HAP-1 (cell line): ENCODE results near the gene TMEM238L.

Experiments
- DNase-seq, 2 experiments: peaks; one replicate each; pipeline ENCODE4 v3.0.0-alpha.2; 2016 to 2020; ENCODE audit warnings: low spot score in 2 of 2
- H3K27me3 ChIP-seq: fragments of 250-450 bp; sonication (Bioruptor Pico); 2 replicates; pipeline ENCODE4 v1.5.1; 2020; ENCODE audit warnings: low read depth, mild to moderate bottlenecking, moderate library complexity
- H3K36me3 ChIP-seq: fragments of 250-450 bp; sonication (Bioruptor Pico); replicated peaks from 2 replicates; pipeline ENCODE4 v1.5.1; 2020; ENCODE audit warnings: mild to moderate bottlenecking
- H3K4me1 ChIP-seq: fragments of 250-450 bp; sonication (Bioruptor Pico); 2 replicates; pipeline ENCODE4 v1.5.1; 2020; ENCODE audit warnings: mild to moderate bottlenecking
- H3K4me3 ChIP-seq: fragments of 250-450 bp; sonication (Bioruptor Pico); 2 replicates; pipeline ENCODE4 v1.5.1; 2020; ENCODE audit warnings: mild to moderate bottlenecking, moderate library complexity
- H3K9me3 ChIP-seq: fragments of 250-450 bp; sonication (Bioruptor Pico); 2 replicates; pipeline ENCODE4 v1.5.1; 2020; ENCODE audit warnings: mild to moderate bottlenecking, moderate library complexity
- in situ Hi-C: fragments of 300-500 bp; cut with MboI; formaldehyde crosslinking; loops from 3 replicates; pipeline ENCODE4 v1.14.3; 2020; ENCODE audit warnings: low sequenced_read_pairs, inconsistent platforms, mixed read lengths

The TMEM238L gene

DNA sequence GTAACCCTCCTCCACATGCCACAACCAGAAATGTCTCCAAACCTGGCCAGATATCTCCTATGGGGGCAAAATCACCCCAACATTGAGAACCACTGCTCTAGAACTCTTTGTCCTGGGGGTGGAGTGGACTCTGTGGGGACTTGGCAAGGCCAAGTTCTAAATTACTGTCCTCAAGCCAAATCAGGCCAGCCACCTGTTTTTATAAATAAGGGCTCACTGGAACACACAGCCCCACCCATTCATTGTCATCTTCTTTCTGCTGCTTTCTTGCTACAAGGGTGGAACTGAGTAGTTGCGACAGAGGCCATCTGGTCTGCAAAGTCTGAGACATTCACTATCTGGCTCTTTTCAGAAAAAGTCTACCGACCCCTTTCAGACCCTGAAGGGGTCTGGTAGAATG, 47.3 kb downstream of the TMEM238L start:
- H3K4me1 ChIP-seq: no peaks in the 10 kb centered on the region
- no peak overlapping the region for H3K4me3 ChIP-seq
- no peaks in the 10 kb centered on the region for H3K36me3 ChIP-seq
- H3K9me3 ChIP-seq: no peaks in the 10 kb centered on the region
- H3K27me3 ChIP-seq: peaks cover 2% of the 10 kb centered on the region; the same call in 1 of the 2 replicates
- in situ Hi-C loops: no loop called here
- no peak for DNase-seq

DNA sequence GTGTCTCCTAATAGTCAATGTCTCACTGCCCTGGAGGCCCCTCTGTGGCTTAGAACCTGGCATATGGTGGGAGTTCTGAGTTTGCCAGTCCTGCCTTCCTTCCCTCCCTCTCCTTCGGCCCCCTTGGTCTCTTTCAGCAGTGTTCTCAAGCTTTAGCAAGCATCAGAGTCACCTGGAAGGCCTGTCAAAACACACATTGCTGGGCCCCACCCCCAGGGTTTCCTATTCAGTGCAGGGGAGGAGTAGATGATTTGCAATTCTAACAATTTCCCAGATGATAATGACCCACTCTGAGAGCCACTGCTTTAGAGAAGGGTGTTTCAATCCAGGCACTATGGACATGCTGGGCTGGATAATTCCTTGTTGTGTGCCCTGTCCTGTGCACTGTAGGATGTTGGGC, 47.7 kb downstream of the TMEM238L start:
- Histone ChIP-seq H3K4me1 (no peaks in the 10 kb centered on the region), H3K4me3 (no peak overlapping the region), H3K36me3 (no peaks in the 10 kb centered on the region), H3K27me3 (peaks cover 2% of the 10 kb centered on the region; the same call in 1 of the 2 replicates), H3K9me3 (no peaks in the 10 kb centered on the region)
- DNase-seq: no peak
- in situ Hi-C loops: no loop called here

DNA sequence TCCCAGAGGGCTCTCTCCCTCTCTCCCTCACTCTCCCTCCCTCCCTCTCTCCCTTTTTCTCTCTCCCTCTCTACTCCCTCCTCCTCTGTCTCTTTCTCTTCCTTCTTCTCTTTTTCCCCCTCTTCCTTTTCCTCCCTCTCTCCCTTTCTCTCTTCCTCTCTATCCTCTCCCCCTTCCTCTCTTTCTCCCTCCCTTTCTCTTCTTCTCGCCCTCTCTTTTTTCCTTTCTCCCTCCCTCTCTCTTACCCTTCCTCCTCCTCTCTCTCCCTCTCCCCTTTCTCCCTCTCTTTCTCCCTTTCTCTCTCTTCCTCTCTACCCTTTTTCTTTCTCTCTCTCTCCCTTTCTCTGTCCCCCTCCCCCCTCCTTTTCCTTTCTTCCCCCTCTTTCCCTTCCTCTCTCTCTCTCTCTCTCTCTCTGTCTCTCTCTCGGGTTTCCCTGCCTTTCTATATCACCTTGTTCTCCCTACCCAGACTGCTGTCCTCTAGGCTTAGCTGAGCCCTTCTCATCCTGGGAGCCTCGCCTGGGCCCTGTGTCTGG, 48.2 kb downstream of the TMEM238L start:
- in situ Hi-C loops: no loop called here
- DNase-seq: no peak
- H3K4me3 ChIP-seq: no peak overlapping the region
- no peaks in the 10 kb centered on the region for H3K4me1 ChIP-seq
- H3K9me3 ChIP-seq: no peaks in the 10 kb centered on the region
- H3K36me3 ChIP-seq: no peaks in the 10 kb centered on the region
- peaks cover 2% of the 10 kb centered on the region; the same call in 1 of the 2 replicates for H3K27me3 ChIP-seq

DNA sequence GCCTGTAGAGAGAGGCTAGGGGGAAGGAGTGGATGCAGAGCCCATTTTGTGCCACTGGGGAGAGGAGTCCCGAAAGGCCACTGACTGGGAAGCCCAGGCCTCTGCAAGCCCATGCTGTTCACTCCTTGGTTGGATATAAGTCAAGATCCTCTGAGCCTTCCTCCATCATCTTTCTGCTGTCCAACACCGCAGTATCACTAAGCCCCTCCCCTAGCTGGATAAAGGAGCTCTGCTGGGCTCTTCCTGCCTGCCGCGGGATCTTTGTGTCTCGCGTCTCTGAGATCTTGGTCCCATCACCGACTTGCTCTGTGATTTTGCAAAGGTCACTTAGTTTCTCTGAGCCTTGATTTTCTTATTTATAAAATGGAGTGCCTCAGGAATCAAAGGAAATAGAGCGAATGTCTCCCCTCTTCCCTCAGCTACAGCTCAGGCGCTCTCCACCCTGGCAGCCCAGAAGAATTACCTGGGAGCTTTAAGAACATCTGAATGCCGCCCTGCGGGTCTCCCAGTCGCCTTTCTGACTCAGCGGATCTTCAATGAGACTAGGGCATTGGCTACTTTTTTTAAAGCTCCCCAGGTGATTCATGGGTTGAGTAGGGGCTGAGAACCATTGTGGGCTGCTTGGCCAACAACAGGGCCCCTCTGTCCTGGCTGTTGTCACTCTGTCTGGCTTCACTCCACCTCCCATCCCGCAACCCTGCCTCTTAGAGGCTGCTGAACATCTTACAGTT, 48.9 kb downstream of the TMEM238L start:
- no peak for DNase-seq
- Histone ChIP-seq H3K4me1 (no peaks in the 10 kb centered on the region), H3K9me3 (no peaks in the 10 kb centered on the region), H3K36me3 (no peaks in the 10 kb centered on the region), H3K4me3 (no peak overlapping the region), H3K27me3 (peaks cover 2% of the 10 kb centered on the region; the same call in 1 of the 2 replicates)
- in situ Hi-C loops: no loop called here

DNA sequence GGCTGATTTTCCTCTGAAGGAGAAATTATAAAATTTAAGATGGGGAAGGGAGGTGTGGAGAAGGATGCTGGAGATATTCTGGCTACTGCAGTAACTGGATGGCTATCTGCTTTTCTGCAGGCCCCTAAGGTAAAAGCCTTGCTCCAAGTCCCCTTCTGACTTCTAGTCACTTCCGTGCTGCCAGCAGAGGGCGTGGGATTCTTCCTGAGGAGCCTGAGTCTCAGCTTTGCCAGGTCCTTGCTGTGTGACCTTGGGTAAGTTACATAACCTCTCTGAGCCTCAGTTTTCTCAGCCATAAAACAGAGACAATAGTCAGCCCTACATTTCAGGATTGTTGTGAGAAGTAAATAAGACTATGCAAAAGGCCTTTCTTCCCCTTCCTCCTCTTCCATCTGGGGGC, 49.8 kb downstream of the TMEM238L start:
- no peaks in the 10 kb centered on the region for H3K36me3 ChIP-seq
- DNase-seq: peak in 1 of 2 experiments; percentile 66
- H3K4me1 ChIP-seq: no peaks in the 10 kb centered on the region
- in situ Hi-C loops: no loop called here
- peaks cover 2% of the 10 kb centered on the region; the same call in 1 of the 2 replicates for H3K27me3 ChIP-seq
- no peaks in the 10 kb centered on the region for H3K9me3 ChIP-seq
- H3K4me3 ChIP-seq: no peak overlapping the region

DNA sequence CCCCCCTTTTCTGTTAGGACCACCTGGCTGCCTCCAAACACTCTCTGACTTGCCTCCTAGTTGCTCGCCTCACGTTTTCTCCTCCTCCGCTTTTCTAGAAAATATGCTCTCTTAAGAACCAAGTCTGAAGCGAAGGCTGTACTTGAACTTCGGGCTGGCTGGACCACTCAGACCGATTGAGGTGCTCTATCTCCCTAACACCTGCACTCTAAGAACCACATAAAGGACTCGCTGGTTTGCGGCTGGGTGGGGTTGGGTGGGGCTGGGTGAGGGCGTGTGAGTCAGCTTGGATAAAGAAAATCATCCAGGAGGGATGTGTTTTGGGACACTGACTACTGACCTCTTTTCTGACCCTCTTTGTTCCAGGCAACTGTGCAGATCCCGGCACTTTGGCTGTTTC, 51.2 kb downstream of the TMEM238L start:
- in situ Hi-C loops: no loop called here
- Histone ChIP-seq H3K9me3 (no peaks in the 10 kb centered on the region), H3K4me1 (no peaks in the 10 kb centered on the region), H3K36me3 (no peaks in the 10 kb centered on the region), H3K27me3 (peaks cover 2% of the 10 kb centered on the region; the same call in 1 of the 2 replicates), H3K4me3 (no peak overlapping the region)
- no peak for DNase-seq

DNA sequence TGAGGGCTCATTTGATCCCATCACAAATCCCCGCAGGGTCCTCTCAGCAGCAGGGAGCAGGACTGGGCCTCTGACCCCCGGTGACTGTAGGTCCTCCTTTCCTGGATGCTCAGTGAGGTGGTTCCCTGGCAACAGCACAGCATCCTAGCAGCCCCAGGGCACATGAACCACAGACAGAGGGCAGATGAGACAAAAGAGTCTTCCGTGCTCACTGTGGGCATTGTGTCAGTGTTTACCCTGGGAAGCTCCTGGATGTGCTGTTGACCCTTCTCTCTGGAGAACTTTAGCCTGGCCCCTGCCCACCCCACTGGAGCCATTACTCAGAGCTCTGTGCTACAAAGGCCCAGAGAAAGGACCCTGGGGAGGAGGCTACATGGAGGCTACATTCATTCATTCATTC, 52.3 kb downstream of the TMEM238L start:
- Histone ChIP-seq H3K36me3 (no peaks in the 10 kb centered on the region), H3K27me3 (peaks cover 2% of the 10 kb centered on the region; the same call in 1 of the 2 replicates), H3K4me1 (no peaks in the 10 kb centered on the region), H3K4me3 (no peak overlapping the region), H3K9me3 (no peaks in the 10 kb centered on the region)
- no peak for DNase-seq
- in situ Hi-C loops: no loop called here

DNA sequence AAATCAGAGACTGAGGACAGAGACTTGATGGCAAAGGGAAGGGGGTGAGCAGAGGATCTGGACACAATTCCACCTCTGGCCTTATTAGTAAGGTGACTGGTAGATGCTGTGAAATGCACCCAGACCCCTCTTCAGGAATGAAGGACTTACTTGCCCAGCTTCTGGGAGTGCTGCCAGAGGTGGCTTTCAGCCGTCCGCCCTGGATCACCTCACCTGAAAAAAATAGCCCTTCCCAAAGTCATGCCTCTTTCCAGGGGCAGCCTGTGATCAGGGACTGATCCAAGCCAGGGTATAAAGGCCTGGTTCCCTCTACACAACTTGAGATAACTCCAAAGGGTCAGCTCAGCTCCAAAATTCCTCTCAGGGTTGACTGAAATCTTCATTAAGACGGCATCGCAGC, 53.7 kb downstream of the TMEM238L start:
- no peak for DNase-seq
- Histone ChIP-seq H3K4me1 (no peaks in the 10 kb centered on the region), H3K4me3 (no peak overlapping the region), H3K36me3 (no peaks in the 10 kb centered on the region), H3K27me3 (peaks cover 2% of the 10 kb centered on the region; the same call in 1 of the 2 replicates), H3K9me3 (no peaks in the 10 kb centered on the region)
- in situ Hi-C loops: no loop called here

DNA sequence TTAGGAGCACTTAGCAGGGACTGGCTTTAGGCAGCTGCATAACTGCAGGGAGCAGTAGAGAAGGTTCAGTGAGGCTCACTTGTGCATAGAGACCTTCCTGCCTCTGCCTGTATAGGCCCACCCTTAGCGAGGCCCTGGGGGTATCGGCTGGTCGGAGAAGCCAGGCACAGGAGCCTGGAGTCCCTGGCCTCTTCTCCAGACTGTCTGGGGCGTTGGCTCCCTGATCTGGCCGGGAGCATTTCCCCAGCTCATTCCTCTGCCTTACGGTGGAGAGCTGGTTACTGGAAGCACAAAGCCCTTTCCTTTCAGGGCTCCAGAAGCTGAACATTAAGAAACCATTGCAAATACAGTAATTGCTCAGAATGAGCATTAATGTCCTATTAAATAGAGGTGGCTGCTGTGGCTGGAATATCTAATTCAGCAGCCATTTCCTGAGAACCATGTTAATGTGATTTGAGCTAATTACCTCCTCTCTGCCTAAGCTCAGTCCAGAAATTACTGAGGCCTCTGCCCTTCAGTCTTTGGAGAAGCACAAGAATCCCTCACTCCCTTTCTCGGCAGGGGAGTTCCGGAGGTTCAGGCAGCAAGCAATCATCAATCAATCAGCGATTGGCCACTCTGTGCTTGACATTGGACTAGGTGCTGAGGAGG, 55.2 kb downstream of the TMEM238L start:
- no peak for DNase-seq
- Histone ChIP-seq H3K27me3 (no peaks in the 10 kb centered on the region), H3K36me3 (no peaks in the 10 kb centered on the region), H3K4me3 (no peak overlapping the region), H3K9me3 (no peaks in the 10 kb centered on the region), H3K4me1 (no peaks in the 10 kb centered on the region)
- in situ Hi-C loops: loop anchor here (25.0 kb wide), 1 partner anchor 1239 kb away; the partner anchor contains the start of gene ZNF18

DNA sequence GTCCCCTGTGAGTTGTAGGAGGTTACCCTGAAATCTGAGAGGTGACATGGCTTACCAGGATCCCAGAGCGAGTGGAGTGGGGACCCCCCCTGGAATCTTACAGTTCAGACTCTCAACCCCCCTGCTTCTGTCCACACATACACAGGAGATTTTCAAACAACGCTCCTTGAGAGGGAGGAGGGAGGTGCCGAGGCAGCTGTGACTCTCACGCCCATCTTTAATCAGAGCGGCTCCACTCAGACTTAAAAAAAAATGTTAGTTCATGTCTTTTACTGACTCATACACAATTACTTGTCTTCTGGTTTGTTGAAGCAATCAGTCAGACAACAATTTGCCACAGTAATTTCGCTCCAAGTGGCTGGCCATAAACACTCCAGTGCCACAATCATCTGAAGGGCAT, 58.7 kb downstream of the TMEM238L start:
- in situ Hi-C loops: loop anchor here (25.0 kb wide), 1 partner anchor 1242 kb away; the partner anchor contains the start of gene ZNF18
- Histone ChIP-seq H3K36me3 (no peaks in the 10 kb centered on the region), H3K4me3 (no peak overlapping the region), H3K9me3 (no peaks in the 10 kb centered on the region), H3K27me3 (no peaks in the 10 kb centered on the region), H3K4me1 (no peaks in the 10 kb centered on the region)
- DNase-seq: no peak
